Measurements from ENCODE around the gene GREB1.

The GREB1 gene

GRCh38 chr2:11562011-11562410 lies 28.2 kb downstream of the GREB1 start:
- DNase-seq (ENCODE audit: low spot score), result no peak

GRCh38 chr2:11562476-11562875 lies 28.6 kb downstream of the GREB1 start:
- no peak for DNase-seq (ENCODE audit: low spot score)

- no peak for DNase-seq (ENCODE audit: low spot score)
These were observed 30.2 kb downstream of the GREB1 start for GRCh38 chr2:11563784-11564666.

DNA sequence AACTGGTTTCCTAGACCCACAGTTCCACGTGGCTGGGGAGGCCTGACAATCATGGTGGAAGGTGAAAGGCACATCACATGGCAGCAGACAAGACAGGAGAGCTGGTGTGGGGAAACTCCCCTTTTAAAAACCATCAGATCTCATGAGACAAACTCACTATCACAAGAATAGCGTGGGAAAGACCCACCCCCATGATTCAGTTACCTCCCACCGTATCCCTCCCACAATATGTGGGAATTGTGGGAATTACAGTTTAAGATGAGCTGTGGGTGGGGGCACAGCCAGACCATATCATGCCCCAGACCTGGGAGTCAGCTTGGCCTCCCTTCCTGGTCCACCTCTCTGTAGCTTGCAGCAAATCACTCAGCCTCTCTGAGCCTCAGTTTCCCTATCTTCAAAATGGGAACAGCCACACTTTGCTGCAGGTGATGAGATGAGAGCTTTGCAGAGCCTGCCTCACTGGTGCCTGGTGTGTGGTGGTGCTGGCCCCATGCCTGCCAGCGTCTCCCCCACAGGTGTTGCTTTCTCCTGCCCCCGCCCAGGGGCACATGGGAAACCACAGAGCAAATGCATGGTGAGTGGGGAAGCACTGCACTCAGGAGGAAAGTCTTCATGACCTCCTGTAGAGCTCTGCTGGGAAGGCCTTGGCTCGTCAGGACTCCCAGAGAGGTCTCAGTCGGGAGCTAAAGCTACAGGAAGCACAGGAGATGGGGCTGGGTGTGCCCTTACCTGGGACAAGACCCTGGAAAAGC lies 31.1 kb downstream of the GREB1 start:
- DNase-seq (ENCODE audit: low spot score), result no peak

- DNase-seq (ENCODE audit: low spot score), result no peak
These were observed 32.5 kb downstream of the GREB1 start for GRCh38 chr2:11566383-11566782.

GRCh38 chr2:11567631-11568031 lies 33.8 kb downstream of the GREB1 start:
- DNase-seq (ENCODE audit: low spot score), result no peak

DNA sequence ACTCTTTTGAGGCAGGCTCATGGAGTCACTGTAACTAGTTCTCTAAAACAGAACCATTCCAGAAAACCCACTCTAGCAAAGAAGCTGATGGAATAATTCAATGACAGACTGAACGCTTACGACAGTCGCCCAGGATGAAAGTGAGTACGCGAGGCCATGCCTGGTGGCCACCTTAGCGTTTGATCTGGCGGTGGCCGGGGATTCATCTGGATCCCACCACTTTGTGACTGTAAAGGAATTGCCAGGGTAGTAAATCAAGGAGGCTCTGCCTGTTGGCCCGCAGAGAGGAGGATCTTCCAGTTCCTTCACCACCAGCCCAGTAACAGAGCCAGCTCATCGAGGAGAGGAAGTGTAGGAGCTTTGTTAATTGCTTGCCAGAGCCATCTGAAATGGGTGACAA lies 34.6 kb downstream of the GREB1 start:
- DNase-seq (ENCODE audit: low spot score), result no peak

- no peak for DNase-seq (ENCODE audit: low spot score)
These were observed 35.8 kb downstream of the GREB1 start for GRCh38 chr2:11569636-11570035.

DNA sequence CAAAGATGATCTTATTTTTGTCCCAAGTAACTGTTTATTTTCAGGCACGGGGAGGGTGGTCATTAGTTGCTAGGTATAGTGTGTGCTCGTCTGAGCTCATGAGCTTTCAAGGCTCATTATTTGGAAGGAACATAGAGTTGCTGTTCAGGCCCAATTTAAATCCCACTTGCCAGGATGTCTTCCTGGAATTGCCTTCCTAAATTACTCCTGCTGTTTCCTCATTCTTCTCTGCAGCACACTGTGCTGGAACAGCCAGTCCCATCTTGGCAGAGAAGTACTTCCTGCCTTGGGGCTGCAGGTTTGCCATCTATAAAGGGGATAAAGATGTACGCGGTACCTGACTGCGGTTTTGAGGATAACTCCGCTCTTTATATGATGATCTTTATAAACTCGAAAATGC lies 37.3 kb downstream of the GREB1 start:
- DNase-seq (ENCODE audit: low spot score), result no peak

GRCh38 chr2:11572996-11573395 lies 39.2 kb downstream of the GREB1 start:
- no peak for DNase-seq (ENCODE audit: low spot score)

- DNase-seq (ENCODE audit: low spot score), result peak; percentile 57
These were observed 39.8 kb downstream of the GREB1 start for GRCh38 chr2:11573418-11574175.

DNA sequence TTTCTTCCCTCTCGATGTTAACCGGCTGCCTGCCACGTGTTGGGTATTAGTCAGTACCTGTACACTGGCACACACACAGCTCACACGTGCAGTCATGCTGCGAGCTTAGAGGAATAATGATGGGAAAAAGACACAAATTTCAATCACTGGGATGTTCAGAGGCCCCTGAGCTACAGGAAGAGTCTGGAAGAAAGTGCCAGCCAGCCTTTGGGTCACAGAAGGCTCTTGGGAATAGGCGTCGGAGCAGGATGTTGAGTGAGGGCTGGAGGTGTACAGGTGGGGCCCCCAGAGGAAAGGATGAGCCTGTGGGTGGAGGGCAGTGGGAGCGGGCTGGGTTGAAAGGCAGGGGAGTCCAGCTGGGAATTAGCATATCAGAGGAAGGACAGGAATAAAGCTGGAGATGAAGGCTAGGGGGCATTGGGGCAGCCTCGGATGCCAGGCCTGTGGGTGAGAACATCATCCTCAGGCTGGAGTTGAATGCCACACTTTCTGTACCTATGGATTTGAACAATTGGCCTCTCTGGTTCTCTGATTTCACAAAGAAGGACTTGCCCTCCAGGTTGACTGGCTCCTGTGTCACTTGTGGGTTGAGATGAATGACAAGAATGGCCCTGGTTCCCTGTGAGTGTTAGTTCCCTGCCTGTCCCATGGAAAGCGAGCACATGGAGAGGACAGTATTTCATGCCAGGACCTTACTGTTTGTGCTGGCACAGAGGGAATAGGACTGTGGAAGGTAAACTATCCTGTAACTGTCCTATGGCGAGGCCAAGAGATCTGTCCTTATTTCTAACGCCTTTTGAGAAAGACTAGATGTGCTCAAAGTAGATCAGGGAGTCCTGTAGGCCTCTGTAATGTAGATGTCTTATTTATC lies 40.6 kb downstream of the GREB1 start:
- DNase-seq (ENCODE audit: low spot score), result no peak

GRCh38 chr2:11576398-11576797 lies 42.6 kb downstream of the GREB1 start:
- DNase-seq (ENCODE audit: low spot score), result no peak

- DNase-seq (ENCODE audit: low spot score), result no peak
These were observed 43.4 kb downstream of the GREB1 start for GRCh38 chr2:11577101-11577883.

GRCh38 chr2:11578081-11578948 lies 44.5 kb downstream of the GREB1 start:
- DNase-seq (ENCODE audit: low spot score), result no peak

DNA sequence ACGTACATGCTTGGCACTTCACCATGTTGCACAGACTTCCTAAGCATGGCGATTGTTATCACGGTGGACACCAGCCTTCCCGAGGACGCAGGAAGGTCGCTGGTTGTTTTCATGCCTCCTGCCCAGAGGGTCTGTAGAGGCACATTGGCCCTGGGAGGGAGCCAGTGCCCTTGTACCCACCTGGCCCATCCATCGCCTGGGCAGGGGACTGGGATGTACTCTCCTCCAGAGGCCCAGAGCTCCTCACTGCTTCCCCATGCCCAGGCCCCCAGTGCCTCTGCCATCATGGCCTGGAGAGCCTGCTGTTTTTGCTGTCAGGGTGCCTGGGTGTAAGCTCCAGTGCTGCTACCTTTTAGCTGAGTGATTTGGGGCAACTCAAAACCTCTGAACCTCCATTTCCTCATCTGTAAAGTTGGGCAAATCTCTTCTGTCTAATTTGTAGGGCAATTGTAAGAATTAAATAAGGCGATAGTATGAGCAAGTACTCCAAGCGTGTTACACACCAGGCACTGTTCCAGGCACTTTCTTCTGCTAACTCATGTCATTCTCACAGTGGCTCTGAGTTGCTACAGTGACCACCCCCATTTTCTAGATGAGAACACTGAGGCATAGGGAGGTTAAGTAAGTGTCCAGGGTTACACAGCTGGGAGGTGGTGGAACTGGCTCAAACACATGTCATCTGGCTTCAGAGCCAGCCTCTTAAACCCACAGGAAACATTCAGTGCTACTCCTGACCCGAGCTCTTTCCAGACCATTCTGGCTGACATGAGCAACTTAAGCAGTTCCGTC lies 45.3 kb downstream of the GREB1 start:
- DNase-seq (ENCODE audit: low spot score), result no peak

- DNase-seq (ENCODE audit: low spot score), result no peak
These were observed 46.2 kb downstream of the GREB1 start for GRCh38 chr2:11579867-11580659.

- no peak for DNase-seq (ENCODE audit: low spot score)
These were observed 46.9 kb downstream of the GREB1 start for GRCh38 chr2:11580697-11581096.
